Sigmoid colon (tissue), 7 donors: Measurements from ENCODE around the gene KCNT1. TPM values are rescaled to one million over a fixed set of nuclear protein-coding genes. Genes with fewer than 3 reads are reported as not detected.

Experiments
- DNase-seq: peaks from one replicate; pipeline ENCODE4 v3.0.0-alpha.2; 2019
- H3K27ac ChIP-seq, 4 donors: fragments of 200-600 bp; sonication (generic); one replicate each; pipeline ENCODE4 v1.5.1; 2016 to 2019; ENCODE audit warnings: mild to moderate bottlenecking in 1 of 4
- H3K27me3 ChIP-seq, 3 donors: fragments of 200-600 bp; sonication (generic); one replicate each; pipeline ENCODE4 v1.5.1; 2019; ENCODE audit warnings: mild to moderate bottlenecking in 1 of 3
- H3K36me3 ChIP-seq, 4 donors: fragments of 200-600 bp; sonication (generic); one replicate each; pipeline ENCODE4 v1.5.1; 2016 to 2019
- H3K4me1 ChIP-seq, 4 donors: fragments of 200-600 bp; sonication (generic); one replicate each; pipeline ENCODE4 v1.5.1; 2017 to 2019
- H3K4me3 ChIP-seq, 4 donors: fragments of 200-600 bp; sonication (generic); one replicate each; pipeline ENCODE4 v1.5.1; 2017 to 2019; ENCODE audit warnings: mild to moderate bottlenecking in 2 of 4, moderate library complexity in 1 of 4
- H3K9me3 ChIP-seq, 4 donors: fragments of 200-600 bp in 3 of 4; sonication (generic) in 3 of 4; one replicate each; pipeline versions ENCODE4 v1.5.1 to v1.6.1; 2013 to 2019
- EP300 ChIP-seq, 4 donors: sonication (generic); formaldehyde crosslinking; IDR thresholded peaks; one replicate each; pipeline ENCODE4 v1.6.1; 2017; ENCODE audit warnings: antibody characterized with exemption in 4 of 4
- POLR2A ChIP-seq, 2 donors: fragments of 450-650 bp; IDR thresholded peaks; one replicate each; pipeline ENCODE4 v1.6.1; 2016; ENCODE audit warnings: antibody characterized with exemption in 2 of 2, mild to moderate bottlenecking in 2 of 2, moderate library complexity in 2 of 2
- POLR2AphosphoS5 ChIP-seq, 4 donors: sonication (generic); formaldehyde crosslinking; IDR thresholded peaks; one replicate each; pipeline ENCODE4 v1.6.1; 2017; ENCODE audit warnings: antibody characterized with exemption in 4 of 4
- WGBS, 2 donors: extraction: QIAGEN DNeasy Blood & Tissue Kit; methylation state at CpG; one replicate each; pipeline ENCODE4 v1.1.7; 2013; 5-methylcytosine and 5-hydroxymethylcytosine counted together
- intact Hi-C: fragments of 100-400 bp; cut with DNase I; formaldehyde crosslinking; loops from one replicate; pipeline ENCODE4 v1.15.1; 2023
- polyA plus RNA-seq, 3 donors: library from polyadenylated mRNA; stranded (reverse); fragments of 200-250 nt; gene quantifications; one replicate each; pipeline ENCODE4 v1.2.3, GENCODE V29; 2013
- total RNA-seq, 4 donors: library from RNA; depleted of rRNA; stranded (reverse); fragments of >200 nt; gene quantifications; one replicate each; pipeline ENCODE4 v1.1.0, GENCODE V29; 2016
- TF ChIP-seq, protein P1 (sequence below), 4 experiments: fragments of 450-650 bp in 3 of 4; fragments of 200-600 bp in 1 of 4; IDR thresholded peaks; one replicate each; pipeline ENCODE4 v1.5.1; 2016 to 2019; ENCODE audit warnings: antibody characterized with exemption in 4 of 4, mild to moderate bottlenecking in 3 of 4, moderate library complexity in 2 of 4
- donor health status: healthy with polysubstance abuse.
- donor health status: Bipolar disorder and iron deficiency.
- donor health status: healthy.

The KCNT1 gene
- total and polyA plus RNA-seq, 7 donors = 0.23 to 0.95 (median 0.32) TPM; not detected in 3

GRCh38 chr9:135780626-135781025 lies 78.6 kb downstream of the KCNT1 start:
- H3K9me3 ChIP-seq = no peaks in the 10 kb centered on the region
- H3K4me3 ChIP-seq = no peak overlapping the region
- H3K4me1 ChIP-seq = no peaks in the 10 kb centered on the region
- WGBS, 2 donors = 81 to 82% methylated on average over 21 of the region's 21 CpGs
- intact Hi-C loops = no loop called here
- no peak overlapping the region for H3K27ac ChIP-seq
- no peak for TF ChIP-seq EP300 (IDR thresholded peaks at IDR 0.05)
- no peaks in the 10 kb centered on the region for H3K36me3 ChIP-seq
- no peak for DNase-seq
- peaks cover 0 to 28% (median 6%) of the 10 kb centered on the region in 3 donors for H3K27me3 ChIP-seq

DNA sequence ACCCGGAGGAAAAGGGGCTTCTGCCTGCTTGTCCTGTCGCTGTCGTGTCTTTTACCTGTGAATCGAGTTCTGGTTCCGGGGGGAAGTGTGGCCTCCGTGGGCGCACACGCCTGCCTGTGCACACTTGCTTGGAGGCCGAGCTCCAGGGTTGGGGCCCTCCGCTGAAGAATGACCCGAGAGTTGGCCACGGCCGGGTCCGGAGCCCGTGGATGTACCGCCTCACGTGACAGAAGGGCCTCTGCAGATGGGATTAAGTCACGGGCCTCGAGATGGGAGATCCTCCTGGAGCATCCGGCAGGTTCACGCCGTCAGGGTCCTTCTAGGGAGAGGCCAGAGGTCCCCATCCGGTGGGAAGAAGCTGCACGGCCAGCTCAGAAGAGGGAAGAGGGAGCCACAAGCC lies 81.0 kb downstream of the KCNT1 start:
- peaks cover 0 to 34% (median 6%) of the 10 kb centered on the region in 3 donors for H3K27me3 ChIP-seq
- no peak overlapping the region for H3K27ac ChIP-seq
- no peak for DNase-seq
- no peaks in the 10 kb centered on the region for H3K4me1 ChIP-seq
- WGBS, 2 donors = 89 to 90% methylated on average over 24 of the region's 24 CpGs
- H3K9me3 ChIP-seq = no peaks in the 10 kb centered on the region
- intact Hi-C loops = no loop called here
- no peak for TF ChIP-seq POLR2AphosphoS5 (IDR thresholded peaks at IDR 0.05)
- no peak for TF ChIP-seq POLR2A (IDR thresholded peaks at IDR 0.05)
- TF ChIP-seq, protein P1, sequence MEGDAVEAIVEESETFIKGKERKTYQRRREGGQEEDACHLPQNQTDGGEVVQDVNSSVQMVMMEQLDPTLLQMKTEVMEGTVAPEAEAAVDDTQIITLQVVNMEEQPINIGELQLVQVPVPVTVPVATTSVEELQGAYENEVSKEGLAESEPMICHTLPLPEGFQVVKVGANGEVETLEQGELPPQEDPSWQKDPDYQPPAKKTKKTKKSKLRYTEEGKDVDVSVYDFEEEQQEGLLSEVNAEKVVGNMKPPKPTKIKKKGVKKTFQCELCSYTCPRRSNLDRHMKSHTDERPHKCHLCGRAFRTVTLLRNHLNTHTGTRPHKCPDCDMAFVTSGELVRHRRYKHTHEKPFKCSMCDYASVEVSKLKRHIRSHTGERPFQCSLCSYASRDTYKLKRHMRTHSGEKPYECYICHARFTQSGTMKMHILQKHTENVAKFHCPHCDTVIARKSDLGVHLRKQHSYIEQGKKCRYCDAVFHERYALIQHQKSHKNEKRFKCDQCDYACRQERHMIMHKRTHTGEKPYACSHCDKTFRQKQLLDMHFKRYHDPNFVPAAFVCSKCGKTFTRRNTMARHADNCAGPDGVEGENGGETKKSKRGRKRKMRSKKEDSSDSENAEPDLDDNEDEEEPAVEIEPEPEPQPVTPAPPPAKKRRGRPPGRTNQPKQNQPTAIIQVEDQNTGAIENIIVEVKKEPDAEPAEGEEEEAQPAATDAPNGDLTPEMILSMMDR (IDR thresholded peaks at IDR 0.05) = no peak
- TF ChIP-seq EP300 (IDR thresholded peaks at IDR 0.05) = no peak
- H3K36me3 ChIP-seq = no peaks in the 10 kb centered on the region
- no peak overlapping the region for H3K4me3 ChIP-seq

- no peak overlapping the region for H3K27ac ChIP-seq
- no peaks in the 10 kb centered on the region for H3K9me3 ChIP-seq
- H3K36me3 ChIP-seq = no peaks in the 10 kb centered on the region
- TF ChIP-seq POLR2A (IDR thresholded peaks at IDR 0.05) (no peak), POLR2AphosphoS5 (IDR thresholded peaks at IDR 0.05) (no peak), EP300 (IDR thresholded peaks at IDR 0.05) (no peak)
- TF ChIP-seq, protein P1 (IDR thresholded peaks at IDR 0.05) = no peak
- no peak for DNase-seq
- no peak overlapping the region for H3K4me3 ChIP-seq
- WGBS, 2 donors = 82 to 84% methylated on average over 30 of the region's 30 CpGs
- no peaks in the 10 kb centered on the region for H3K4me1 ChIP-seq
- intact Hi-C loops = no loop called here
- H3K27me3 ChIP-seq = peaks cover 0 to 35% (median 6%) of the 10 kb centered on the region in 3 donors
These were observed 81.7 kb downstream of the KCNT1 start for GRCh38 chr9:135783540-135784245.

GRCh38 chr9:135785013-135785575 lies 83.1 kb downstream of the KCNT1 start:
- no peaks in the 10 kb centered on the region for H3K9me3 ChIP-seq
- H3K27me3 ChIP-seq = peaks cover 0 to 28% (median 0%) of the 10 kb centered on the region in 3 donors
- no peak overlapping the region for H3K4me3 ChIP-seq
- no peak for DNase-seq
- whole genome bisulfite sequencing, 2 donors = 85 to 86% methylated on average over 22 of the region's 22 CpGs
- no peaks in the 10 kb centered on the region for H3K36me3 ChIP-seq
- H3K27ac ChIP-seq = no peak overlapping the region
- H3K4me1 ChIP-seq = no peaks in the 10 kb centered on the region
- no peak for TF ChIP-seq POLR2AphosphoS5 (IDR thresholded peaks at IDR 0.05)
- no peak for TF ChIP-seq EP300 (IDR thresholded peaks at IDR 0.05)
- TF ChIP-seq, protein P1 (IDR thresholded peaks at IDR 0.05) = no peak
- TF ChIP-seq POLR2A (IDR thresholded peaks at IDR 0.05) = no peak
- intact Hi-C loops = no loop called here

- WGBS, 2 donors = 77 to 87% methylated on average over 44 of the region's 44 CpGs
- intact Hi-C loops = no loop called here
These were observed 84.2 kb downstream of the KCNT1 start for GRCh38 chr9:135786146-135786690.

More at GRCh38 chr9:135786146-135786690, 84.2 kb downstream of the KCNT1 start:
- no peak for DNase-seq
- Histone ChIP-seq H3K4me3 (no peak overlapping the region), H3K36me3 (no peaks in the 10 kb centered on the region), H3K9me3 (no peaks in the 10 kb centered on the region), H3K27me3 (peaks cover 0 to 26% (median 0%) of the 10 kb centered on the region in 3 donors), H3K4me1 (no peaks in the 10 kb centered on the region), H3K27ac (no peak overlapping the region)
- TF ChIP-seq, protein P1 (IDR thresholded peaks at IDR 0.05) = no peak
- TF ChIP-seq POLR2A (IDR thresholded peaks at IDR 0.05) = no peak
- TF ChIP-seq EP300 (IDR thresholded peaks at IDR 0.05) = no peak
- TF ChIP-seq POLR2AphosphoS5 (IDR thresholded peaks at IDR 0.05) = no peak
